ENCODE data around the gene TGFA. TPM values are rescaled to one million over a fixed set of nuclear protein-coding genes. Genes with fewer than 3 reads are reported as not detected.

TGFA gene
- total RNA-seq, 5 donors from 2014 or later (not counting 1 experiment from before 2014, with no cell fraction given), result 1.2 to 8.3 (median 4.5) TPM

DNA sequence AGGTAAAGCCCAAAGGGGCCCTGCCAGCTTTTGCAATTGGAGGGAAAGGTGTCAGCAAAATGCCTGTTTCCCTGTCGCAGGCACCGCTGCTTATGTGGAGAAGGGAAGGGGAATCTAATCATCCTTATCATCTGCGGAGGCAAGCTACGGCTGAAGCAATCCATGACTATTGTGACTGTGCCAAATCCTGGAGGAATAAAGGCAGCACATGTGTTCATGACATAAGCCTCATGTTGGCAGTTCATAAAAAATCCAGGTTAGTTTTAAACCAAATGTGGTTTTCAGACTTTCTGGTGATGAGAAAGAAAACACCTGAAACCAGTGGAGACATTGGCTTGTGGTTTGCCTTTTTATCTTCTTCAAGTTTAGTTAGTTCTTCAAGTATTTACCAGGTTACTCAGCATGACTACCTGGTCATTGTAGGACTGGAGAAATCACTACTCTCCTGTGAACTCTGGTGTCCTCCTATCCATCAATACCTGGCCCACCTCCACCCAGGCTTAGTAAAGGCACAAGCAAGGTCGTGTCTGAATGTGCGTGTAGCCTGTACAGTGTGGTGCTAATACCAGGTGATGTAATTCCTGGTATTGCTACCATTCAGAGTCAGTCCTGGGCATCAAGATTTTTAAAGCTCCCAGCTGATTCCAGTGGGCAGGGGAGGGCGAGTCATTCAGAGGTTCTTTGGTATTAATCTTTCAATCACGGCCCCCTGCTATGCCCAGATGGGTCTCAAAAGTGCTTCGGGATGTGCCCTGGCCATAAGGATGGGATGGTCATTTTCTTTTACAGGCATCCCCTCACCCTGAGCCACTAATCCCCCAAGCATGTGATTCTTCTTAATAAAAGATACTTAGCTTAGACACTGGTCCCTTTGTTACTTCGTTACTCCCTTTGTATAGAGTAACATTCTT lies 96.8 kb downstream of the TGFA start:
- Histone ChIP-seq H3K9me3 (no peaks in the 10 kb centered on the region), H3K4me1 (ENCODE audit: control insufficient read depth in 1 of 2, extremely low read depth in 1 of 2, insufficient read depth in 2 of 2, low read length in 2 of 2) (peaks cover 14 to 18% of the 10 kb centered on the region in 2 experiments), H3K36me3 (ENCODE audit: control insufficient read depth in 2 of 2, extremely low read depth in 1 of 2, insufficient read depth in 1 of 2, low read length in 1 of 2) (no peaks in the 10 kb centered on the region), H3K27ac (ENCODE audit: low read length) (no peak overlapping the region), H3K27me3 (replicated peaks in 1 of 2; ENCODE audit: control insufficient read depth in 2 of 2, extremely low read depth in 1 of 2, insufficient read depth in 2 of 2, low read length in 1 of 2) (peaks cover 0 to 2% of the 10 kb centered on the region in 2 experiments), H3K4me3 (ENCODE audit: control insufficient read depth in 1 of 2, extremely low read depth in 1 of 2, low read length in 1 of 2) (no peak overlapping the region)
- Mint-ChIP-seq H3K4me1 (peaks cover 9 to 19% (median 16%) of the 10 kb centered on the region in 3 donors), H3K9me3 (no peaks in the 10 kb centered on the region), H3K27ac (no peak overlapping the region), H3K4me3 (no peak overlapping the region), H3K27me3 (no peaks in the 10 kb centered on the region), H3K36me3 (peaks cover 9% of the 10 kb centered on the region)
- ChIA-PET CTCF (no interaction called here), POLR2A (no interaction called here)
- DNase-seq (no peak), ATAC-seq (replicated peaks in 1 of 4) (no peak)
- 80% methylated on average over 6 of the region's 10 CpGs for WGBS (ENCODE audit: insufficient coverage)

DNA sequence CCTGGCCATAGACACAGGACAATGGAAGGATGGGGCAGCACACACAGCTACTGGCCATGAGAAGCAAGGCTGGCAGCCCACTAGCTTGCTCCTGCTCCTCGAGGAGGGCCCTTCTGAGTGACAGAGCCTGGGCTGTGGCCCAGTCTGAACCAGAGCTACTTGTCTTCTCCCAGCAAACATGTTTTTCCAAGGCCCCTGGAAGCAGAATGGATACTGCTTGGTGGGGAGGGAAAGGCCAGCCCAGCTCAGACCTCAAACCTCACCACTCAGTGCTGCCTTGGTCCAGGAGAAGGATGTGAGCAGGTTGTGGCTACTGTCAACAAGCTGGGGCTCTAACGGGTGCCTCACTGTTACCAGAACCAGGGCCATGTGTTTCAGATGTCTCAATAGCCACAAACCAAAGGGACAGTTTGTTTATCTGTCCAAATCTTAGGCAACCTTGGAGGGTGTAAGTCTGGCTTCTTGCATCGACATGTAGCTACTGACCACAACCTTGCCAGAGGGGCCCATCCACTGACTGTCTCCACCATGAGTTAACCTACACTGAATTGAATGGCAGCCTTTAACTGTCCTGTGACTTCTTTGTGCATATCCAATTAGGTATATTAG lies 98.6 kb downstream of the TGFA start:
- WGBS (ENCODE audit: insufficient coverage), result 83% methylated on average over 2 of the region's 3 CpGs
- no peak for ATAC-seq (replicated peaks in 1 of 4)
- CTCF ChIA-PET, result no interaction called here
- Mint-ChIP-seq H3K9me3 (no peaks in the 10 kb centered on the region), H3K27ac (no peak overlapping the region), H3K4me1 (peaks cover 9 to 19% (median 16%) of the 10 kb centered on the region in 3 donors), H3K36me3 (peaks cover 4% of the 10 kb centered on the region), H3K4me3 (no peak overlapping the region), H3K27me3 (no peaks in the 10 kb centered on the region)
- no peak overlapping the region for H3K27ac ChIP-seq (ENCODE audit: low read length)
- DNase-seq, result no peak
- POLR2A ChIA-PET, result no interaction called here
- no peaks in the 10 kb centered on the region for H3K27me3 ChIP-seq (replicated peaks in 1 of 2; ENCODE audit: control insufficient read depth in 2 of 2, extremely low read depth in 1 of 2, insufficient read depth in 2 of 2, low read length in 1 of 2)
- H3K4me3 ChIP-seq (ENCODE audit: control insufficient read depth in 1 of 2, extremely low read depth in 1 of 2, low read length in 1 of 2), result no peak overlapping the region
- no peaks in the 10 kb centered on the region for H3K9me3 ChIP-seq
- no peaks in the 10 kb centered on the region for H3K36me3 ChIP-seq (ENCODE audit: control insufficient read depth in 2 of 2, extremely low read depth in 1 of 2, insufficient read depth in 1 of 2, low read length in 1 of 2)
- H3K4me1 ChIP-seq (ENCODE audit: control insufficient read depth in 1 of 2, extremely low read depth in 1 of 2, insufficient read depth in 2 of 2, low read length in 2 of 2), result peaks cover 14 to 18% of the 10 kb centered on the region in 2 experiments

DNA sequence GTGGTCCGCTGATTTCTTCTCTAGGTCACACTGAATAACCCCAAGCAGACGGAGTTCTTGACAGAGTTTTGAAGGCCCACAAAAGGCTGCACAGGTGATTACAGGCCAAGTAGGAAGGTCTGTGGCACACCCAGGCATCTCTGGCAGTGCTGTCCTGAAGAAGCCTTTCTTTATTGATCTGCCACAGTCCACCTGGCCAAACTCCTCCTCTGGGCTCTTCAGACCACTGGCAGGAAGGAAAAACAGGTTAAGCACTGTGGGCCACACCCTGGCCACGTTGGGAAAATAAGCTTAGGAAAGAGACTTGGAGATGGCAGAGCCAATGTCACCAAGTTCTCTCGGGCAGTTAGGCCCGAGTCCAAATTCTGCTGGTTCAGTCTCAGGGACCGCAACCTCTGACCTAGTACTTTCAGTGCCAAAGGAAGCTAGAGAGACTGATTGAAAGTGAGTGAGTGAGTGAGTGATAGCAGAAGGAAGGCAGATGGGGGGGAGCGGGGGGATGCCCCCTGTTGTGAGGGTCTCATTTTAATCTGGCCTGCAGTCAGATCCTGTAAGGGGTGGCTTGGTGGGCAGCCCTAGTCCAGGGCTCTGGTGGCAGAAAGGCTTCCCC lies 102.9 kb downstream of the TGFA start:
- POLR2A ChIA-PET, result no interaction called here

DNA sequence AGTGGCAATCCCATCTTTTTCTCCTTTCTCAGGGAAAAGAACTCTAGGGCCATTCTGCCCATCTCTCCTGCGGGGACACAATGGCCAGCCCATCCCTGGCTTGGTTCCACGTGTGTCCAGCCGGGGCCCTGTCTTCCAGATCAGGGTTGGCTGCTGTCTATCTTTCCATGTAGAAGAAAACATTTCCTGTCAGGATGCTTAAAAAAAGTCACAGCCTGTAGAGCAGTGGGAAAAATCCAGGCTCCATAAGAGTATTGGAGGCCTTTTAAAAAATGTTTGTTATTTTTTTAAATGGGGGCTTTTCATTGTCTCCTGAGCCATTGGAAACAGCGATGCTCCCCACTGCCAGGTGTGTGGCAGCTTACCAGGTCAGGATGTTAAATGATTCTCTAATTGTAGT lies 105.6 kb downstream of the TGFA start:
- H3K4me1 ChIP-seq (ENCODE audit: control insufficient read depth in 1 of 2, extremely low read depth in 1 of 2, insufficient read depth in 2 of 2, low read length in 2 of 2), result peaks cover 2% of the 10 kb centered on the region in 2 experiments
- no peaks in the 10 kb centered on the region for H3K36me3 ChIP-seq (ENCODE audit: control insufficient read depth in 2 of 2, extremely low read depth in 1 of 2, insufficient read depth in 1 of 2, low read length in 1 of 2)
- POLR2A ChIA-PET, result no interaction called here
- H3K27me3 Mint-ChIP-seq, result no peaks in the 10 kb centered on the region
- peaks cover 10% of the 10 kb centered on the region for H3K36me3 Mint-ChIP-seq
- H3K27ac Mint-ChIP-seq, result no peak overlapping the region
- H3K27ac ChIP-seq (ENCODE audit: low read length), result no peak overlapping the region
- 100% methylated on average over 1 of the region's 4 CpGs for WGBS (ENCODE audit: insufficient coverage)
- H3K4me3 ChIP-seq (ENCODE audit: control insufficient read depth in 1 of 2, extremely low read depth in 1 of 2, low read length in 1 of 2), result no peak overlapping the region
- H3K9me3 ChIP-seq, result no peaks in the 10 kb centered on the region
- ATAC-seq (replicated peaks in 1 of 4) (no peak), DNase-seq (no peak)
- no peak overlapping the region for H3K4me3 Mint-ChIP-seq
- peaks cover 0 to 11% (median 2%) of the 10 kb centered on the region in 3 donors for H3K4me1 Mint-ChIP-seq
- H3K9me3 Mint-ChIP-seq, result no peaks in the 10 kb centered on the region
- CTCF ChIA-PET, result interaction anchor here in 1 of 2 donors (0.6 kb wide), 1 partner anchor 8 kb away, joined by 3 read pairs; no protein-coding TSS in a partner anchor
- no peaks in the 10 kb centered on the region for H3K27me3 ChIP-seq (replicated peaks in 1 of 2; ENCODE audit: control insufficient read depth in 2 of 2, extremely low read depth in 1 of 2, insufficient read depth in 2 of 2, low read length in 1 of 2)

More for the DNA sequence above, 102.9 kb downstream of the TGFA start:
- Mint-ChIP-seq H3K4me1 (peaks cover 1 to 7% (median 3%) of the 10 kb centered on the region in 3 donors), H3K36me3 (peaks cover 10% of the 10 kb centered on the region), H3K4me3 (no peak overlapping the region), H3K27me3 (no peaks in the 10 kb centered on the region), H3K27ac (no peak overlapping the region), H3K9me3 (no peaks in the 10 kb centered on the region)
- Histone ChIP-seq H3K4me1 (ENCODE audit: control insufficient read depth in 1 of 2, extremely low read depth in 1 of 2, insufficient read depth in 2 of 2, low read length in 2 of 2) (peaks cover 3% of the 10 kb centered on the region in 2 experiments), H3K9me3 (no peaks in the 10 kb centered on the region), H3K4me3 (ENCODE audit: control insufficient read depth in 1 of 2, extremely low read depth in 1 of 2, low read length in 1 of 2) (no peak overlapping the region), H3K27ac (ENCODE audit: low read length) (no peak overlapping the region), H3K27me3 (replicated peaks in 1 of 2; ENCODE audit: control insufficient read depth in 2 of 2, extremely low read depth in 1 of 2, insufficient read depth in 2 of 2, low read length in 1 of 2) (no peaks in the 10 kb centered on the region), H3K36me3 (ENCODE audit: control insufficient read depth in 2 of 2, extremely low read depth in 1 of 2, insufficient read depth in 1 of 2, low read length in 1 of 2) (no peaks in the 10 kb centered on the region)
- ATAC-seq (replicated peaks in 1 of 4), result no peak
- 86% methylated on average over 7 of the region's 7 CpGs for WGBS (ENCODE audit: insufficient coverage)
- DNase-seq, result no peak
- CTCF ChIA-PET, result no interaction called here

DNA sequence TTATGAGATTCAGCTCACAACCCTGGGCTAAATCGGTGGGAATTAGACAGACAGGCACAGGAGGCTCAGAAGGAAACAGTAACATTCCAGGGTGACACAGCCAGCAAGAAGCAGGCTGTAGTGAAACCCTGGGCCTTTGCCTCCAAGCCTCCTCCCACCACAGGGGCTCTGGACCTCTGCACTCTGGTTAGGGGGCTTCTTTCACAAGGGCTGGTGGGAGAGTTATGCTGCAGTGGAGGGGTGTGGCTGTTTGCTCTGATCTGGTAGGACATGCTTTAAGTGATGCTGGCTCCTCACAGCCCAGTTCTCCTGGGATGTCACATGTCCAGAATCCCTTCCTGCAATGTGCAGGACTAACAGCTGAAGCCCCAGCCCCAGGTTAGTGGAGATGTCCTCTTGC lies 109.9 kb downstream of the TGFA start:
- H3K27ac ChIP-seq (ENCODE audit: low read length), result no peak overlapping the region
- ATAC-seq (replicated peaks in 1 of 4), result no peak
- Mint-ChIP-seq H3K4me1 (peaks cover 32 to 52% (median 37%) of the 10 kb centered on the region in 3 donors), H3K27ac (no peak overlapping the region), H3K36me3 (no peaks in the 10 kb centered on the region), H3K27me3 (no peaks in the 10 kb centered on the region), H3K4me3 (no peak overlapping the region), H3K9me3 (no peaks in the 10 kb centered on the region)
- H3K27me3 ChIP-seq (replicated peaks in 1 of 2; ENCODE audit: control insufficient read depth in 2 of 2, extremely low read depth in 1 of 2, insufficient read depth in 2 of 2, low read length in 1 of 2), result no peaks in the 10 kb centered on the region
- no peak overlapping the region for H3K4me3 ChIP-seq (ENCODE audit: control insufficient read depth in 1 of 2, extremely low read depth in 1 of 2, low read length in 1 of 2)
- no peak for DNase-seq
- peaks cover 21 to 34% of the 10 kb centered on the region in 2 experiments for H3K4me1 ChIP-seq (ENCODE audit: control insufficient read depth in 1 of 2, extremely low read depth in 1 of 2, insufficient read depth in 2 of 2, low read length in 2 of 2)
- ChIA-PET CTCF (no interaction called here), POLR2A (no interaction called here)
- no peaks in the 10 kb centered on the region for H3K36me3 ChIP-seq (ENCODE audit: control insufficient read depth in 2 of 2, extremely low read depth in 1 of 2, insufficient read depth in 1 of 2, low read length in 1 of 2)
- WGBS (ENCODE audit: insufficient coverage), result 100% methylated on average over 1 of the region's 1 CpG
- no peaks in the 10 kb centered on the region for H3K9me3 ChIP-seq

DNA sequence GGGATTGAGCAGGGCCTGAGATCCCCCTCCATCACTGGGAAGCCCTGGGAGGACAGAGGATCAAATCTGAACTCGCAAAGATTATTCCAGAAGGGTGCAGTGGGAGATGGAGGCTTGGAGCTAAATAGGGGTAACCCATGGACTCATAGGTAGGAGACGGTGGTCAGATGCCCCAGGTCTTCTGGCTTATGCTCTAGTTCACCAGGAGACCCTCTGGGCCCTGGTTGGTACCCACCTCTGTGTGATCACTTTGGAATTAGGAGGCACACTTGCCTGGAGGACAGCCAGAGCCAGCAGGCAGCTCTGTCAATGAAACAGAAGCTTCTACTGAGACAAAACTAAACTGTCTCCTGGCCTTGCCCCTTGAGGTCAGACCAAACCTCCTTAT lies 110.6 kb downstream of the TGFA start:
- peak overlapping the region in 1 of 2 donors; percentile 35 for H3K27ac Mint-ChIP-seq
- H3K4me3 Mint-ChIP-seq, result no peak overlapping the region
- peaks cover 37 to 58% (median 43%) of the 10 kb centered on the region in 3 donors for H3K4me1 Mint-ChIP-seq
- H3K9me3 Mint-ChIP-seq, result no peaks in the 10 kb centered on the region
- no peak for DNase-seq
- ATAC-seq (replicated peaks in 1 of 4), result no peak
- Histone ChIP-seq H3K36me3 (ENCODE audit: control insufficient read depth in 2 of 2, extremely low read depth in 1 of 2, insufficient read depth in 1 of 2, low read length in 1 of 2) (no peaks in the 10 kb centered on the region), H3K27me3 (replicated peaks in 1 of 2; ENCODE audit: control insufficient read depth in 2 of 2, extremely low read depth in 1 of 2, insufficient read depth in 2 of 2, low read length in 1 of 2) (no peaks in the 10 kb centered on the region), H3K4me1 (ENCODE audit: control insufficient read depth in 1 of 2, extremely low read depth in 1 of 2, insufficient read depth in 2 of 2, low read length in 2 of 2) (peaks cover 24 to 34% of the 10 kb centered on the region in 2 experiments), H3K9me3 (no peaks in the 10 kb centered on the region), H3K4me3 (ENCODE audit: control insufficient read depth in 1 of 2, extremely low read depth in 1 of 2, low read length in 1 of 2) (no peak overlapping the region), H3K27ac (ENCODE audit: low read length) (no peak overlapping the region)
- ChIA-PET POLR2A (interaction anchor here in 1 of 2 donors (0.6 kb wide), 2 partner anchors 152 to 810 kb away, joined by 3 to 5 read pairs; no protein-coding TSS in a partner anchor), CTCF (no interaction called here)
- no peaks in the 10 kb centered on the region for H3K27me3 Mint-ChIP-seq
- no peaks in the 10 kb centered on the region for H3K36me3 Mint-ChIP-seq
- 89% methylated on average over 2 of the region's 2 CpGs for WGBS (ENCODE audit: insufficient coverage)

Data from T-cell (primary cell).